Trophoblast cell (in vitro differentiated cells and primary cell): ENCODE measurements around the gene MAP4K3.

Experiments used
- DNase-seq, 2 donors: peaks; one replicate each; pipeline ENCODE4 v3.0.0-alpha.2; 2016
- H2AFZ ChIP-seq: 2 replicates; pipeline ENCODE4 v1.6.1; 2013; ENCODE audit warnings: low read length, moderate library complexity, mild to moderate bottlenecking; ENCODE audit not compliant: insufficient read depth, poor library complexity
- H2AK5ac ChIP-seq: 2 replicates; pipeline ENCODE4 v1.6.1; 2013; ENCODE audit warnings: mild to moderate bottlenecking, low read length
- H2BK120ac ChIP-seq: 2 replicates; pipeline ENCODE4 v1.6.1; 2013; ENCODE audit warnings: low read length, mild to moderate bottlenecking, moderate library complexity; ENCODE audit not compliant: insufficient read depth, poor library complexity
- H2BK12ac ChIP-seq: 2 replicates; pipeline ENCODE4 v1.6.1; 2013; ENCODE audit warnings: mild to moderate bottlenecking, low read length, moderate library complexity
- H2BK5ac ChIP-seq: 2 replicates; pipeline ENCODE4 v1.6.1; 2013; ENCODE audit warnings: low read length, low read depth, moderate library complexity, mild to moderate bottlenecking; ENCODE audit not compliant: poor library complexity
- H3K14ac ChIP-seq: 2 replicates; pipeline ENCODE4 v1.6.1; 2013; ENCODE audit warnings: mild to moderate bottlenecking, low read length
- H3K18ac ChIP-seq: 2 replicates; pipeline ENCODE4 v1.6.1; 2013; ENCODE audit warnings: mild to moderate bottlenecking, low read length
- H3K23ac ChIP-seq: 2 replicates; pipeline ENCODE4 v1.6.1; 2013; ENCODE audit warnings: low read length
- H3K27ac ChIP-seq: 2 replicates; pipeline ENCODE4 v1.5.1; 2013; ENCODE audit warnings: low read depth, mild to moderate bottlenecking, inconsistent platforms, low read length, moderate library complexity
- H3K27me3 ChIP-seq: 2 replicates; pipeline ENCODE4 v1.6.1; 2013; ENCODE audit warnings: inconsistent platforms, mild to moderate bottlenecking, low read length, moderate library complexity; ENCODE audit not compliant: insufficient read depth
- H3K36me3 ChIP-seq, 2 experiments: 1 replicate in 1 of 2; 2 replicates in 1 of 2; pipeline ENCODE4 v1.6.1; 2013; ENCODE audit warnings: low read length in 2 of 2, mild to moderate bottlenecking in 2 of 2, moderate library complexity in 1 of 2; ENCODE audit not compliant: insufficient read depth in 2 of 2, control insufficient read depth in 1 of 2
- H3K4ac ChIP-seq: 2 replicates; pipeline ENCODE4 v1.6.1; 2013; ENCODE audit warnings: low read depth, mild to moderate bottlenecking, low read length, moderate library complexity
- H3K4me1 ChIP-seq, 2 experiments: 1 replicate in 1 of 2; 2 replicates in 1 of 2; pipeline ENCODE4 v1.6.1; 2013; ENCODE audit warnings: low read length in 2 of 2, mild to moderate bottlenecking in 2 of 2, moderate library complexity in 1 of 2; ENCODE audit not compliant: insufficient read depth in 2 of 2, control insufficient read depth in 1 of 2
- H3K4me2 ChIP-seq: 2 replicates; pipeline ENCODE4 v1.6.1; 2013; ENCODE audit warnings: inconsistent platforms, mild to moderate bottlenecking, low read length, moderate library complexity
- H3K4me3 ChIP-seq: 2 replicates; pipeline ENCODE4 v1.5.1; 2013; ENCODE audit warnings: mild to moderate bottlenecking, low read depth, low read length, inconsistent platforms
- H3K79me1 ChIP-seq: one replicate; pipeline ENCODE4 v1.6.1; 2013; ENCODE audit warnings: low read length
- H3K79me2 ChIP-seq: 2 replicates; pipeline ENCODE4 v1.6.1; 2013; ENCODE audit warnings: low read length, mild to moderate bottlenecking; ENCODE audit not compliant: control insufficient read depth, insufficient read depth, poor library complexity
- H3K9ac ChIP-seq: 2 replicates; pipeline ENCODE4 v1.6.1; 2013; ENCODE audit warnings: mild to moderate bottlenecking, low read length
- H3K9me3 ChIP-seq: 2 replicates; pipeline ENCODE4 v1.6.1; 2013; ENCODE audit warnings: low read depth, mild to moderate bottlenecking, control low read depth, inconsistent platforms, low read length; ENCODE audit not compliant: insufficient read depth
- H4K12ac ChIP-seq: 2 replicates; pipeline ENCODE4 v1.6.1; 2013; ENCODE audit warnings: low read depth, mild to moderate bottlenecking, low read length, moderate library complexity
- H4K8ac ChIP-seq: 2 replicates; pipeline ENCODE4 v1.6.1; 2013; ENCODE audit warnings: low read depth, mild to moderate bottlenecking, low read length, moderate library complexity
- H4K91ac ChIP-seq: one replicate; pipeline ENCODE4 v1.6.1; 2013; ENCODE audit warnings: low read depth, mild to moderate bottlenecking, low read length, moderate library complexity
- WGBS: extraction: QIAGEN DNeasy Blood & Tissue Kit; methylation state at CpG from one replicate; pipeline ENCODE4 v1.1.7; 2013; ENCODE audit warnings: missing lambda C conversion rate; ENCODE audit not compliant: insufficient read length, insufficient coverage; ENCODE audit errors: extremely low coverage; 5-methylcytosine and 5-hydroxymethylcytosine counted together

Gene MAP4K3

GRCh38 chr2:39218391-39218790 is 218.7 kb downstream of the MAP4K3 start:
- H3K4ac ChIP-seq, result no peak overlapping the region
- H3K23ac ChIP-seq, result no peak overlapping the region
- H2AFZ ChIP-seq, result no peak overlapping the region
- H3K79me2 ChIP-seq, result no peaks in the 10 kb centered on the region
- H3K9ac ChIP-seq, result no peak overlapping the region
- H3K4me1 ChIP-seq, result no peaks in the 10 kb centered on the region
- H3K9me3 ChIP-seq, result no peaks in the 10 kb centered on the region
- H3K79me1 ChIP-seq, result no peaks in the 10 kb centered on the region
- no peak overlapping the region for H3K4me3 ChIP-seq
- H3K36me3 ChIP-seq, result no peaks in the 10 kb centered on the region
- H3K14ac ChIP-seq, result no peak overlapping the region
- no peak overlapping the region for H2BK5ac ChIP-seq
- no peak for DNase-seq
- no peak overlapping the region for H4K8ac ChIP-seq
- H2AK5ac ChIP-seq, result no peak overlapping the region
- no peaks in the 10 kb centered on the region for H3K27me3 ChIP-seq
- no peak overlapping the region for H3K4me2 ChIP-seq
- H2BK12ac ChIP-seq, result no peak overlapping the region
- H2BK120ac ChIP-seq, result no peak overlapping the region
- no peak overlapping the region for H4K91ac ChIP-seq
- no peak overlapping the region for H3K18ac ChIP-seq
- WGBS, result no CpG with 5 or more reads among the region's 5 CpGs
- no peak overlapping the region for H4K12ac ChIP-seq
- no peak overlapping the region for H3K27ac ChIP-seq

- no peak overlapping the region for H2BK5ac ChIP-seq
- no peak overlapping the region for H3K4me2 ChIP-seq
- H2BK12ac ChIP-seq, result no peak overlapping the region
- no peak overlapping the region for H3K9ac ChIP-seq
- DNase-seq, result no peak
- H3K4ac ChIP-seq, result no peak overlapping the region
- no peak overlapping the region for H4K12ac ChIP-seq
- no peak overlapping the region for H2AK5ac ChIP-seq
- H3K4me1 ChIP-seq, result no peaks in the 10 kb centered on the region
- H3K79me2 ChIP-seq, result no peaks in the 10 kb centered on the region
- no CpG with 5 or more reads among the region's 4 CpGs for WGBS
- H4K91ac ChIP-seq, result no peak overlapping the region
- no peaks in the 10 kb centered on the region for H3K36me3 ChIP-seq
- H3K14ac ChIP-seq, result no peak overlapping the region
- no peak overlapping the region for H3K23ac ChIP-seq
- no peaks in the 10 kb centered on the region for H3K9me3 ChIP-seq
- H3K4me3 ChIP-seq, result no peak overlapping the region
- no peaks in the 10 kb centered on the region for H3K79me1 ChIP-seq
- no peak overlapping the region for H3K27ac ChIP-seq
- no peaks in the 10 kb centered on the region for H3K27me3 ChIP-seq
- no peak overlapping the region for H4K8ac ChIP-seq
- no peak overlapping the region for H2AFZ ChIP-seq
- H3K18ac ChIP-seq, result no peak overlapping the region
- no peak overlapping the region for H2BK120ac ChIP-seq
These were observed 219.9 kb downstream of the MAP4K3 start for GRCh38 chr2:39217192-39217550.

GRCh38 chr2:39216346-39217191 is 220.5 kb downstream of the MAP4K3 start:
- no peaks in the 10 kb centered on the region for H3K4me1 ChIP-seq
- H4K91ac ChIP-seq, result no peak overlapping the region
- no peak overlapping the region for H4K8ac ChIP-seq
- H2AFZ ChIP-seq, result no peak overlapping the region
- no peak overlapping the region for H3K23ac ChIP-seq
- no CpG with 5 or more reads among the region's 12 CpGs for WGBS
- H3K4me2 ChIP-seq, result no peak overlapping the region
- no peaks in the 10 kb centered on the region for H3K79me2 ChIP-seq
- H3K14ac ChIP-seq, result no peak overlapping the region
- H2BK12ac ChIP-seq, result no peak overlapping the region
- H2BK120ac ChIP-seq, result no peak overlapping the region
- no peak overlapping the region for H3K27ac ChIP-seq
- H3K4ac ChIP-seq, result no peak overlapping the region
- H3K79me1 ChIP-seq, result no peaks in the 10 kb centered on the region
- H3K9me3 ChIP-seq, result no peaks in the 10 kb centered on the region
- no peak for DNase-seq
- H3K9ac ChIP-seq, result no peak overlapping the region
- no peak overlapping the region for H4K12ac ChIP-seq
- no peak overlapping the region for H2AK5ac ChIP-seq
- H3K27me3 ChIP-seq, result no peaks in the 10 kb centered on the region
- no peaks in the 10 kb centered on the region for H3K36me3 ChIP-seq
- no peak overlapping the region for H3K4me3 ChIP-seq
- H2BK5ac ChIP-seq, result no peak overlapping the region
- no peak overlapping the region for H3K18ac ChIP-seq

- Histone ChIP-seq H3K79me2 (no peaks in the 10 kb centered on the region), H3K4ac (no peak overlapping the region), H3K23ac (no peak overlapping the region), H3K27me3 (no peaks in the 10 kb centered on the region), H4K91ac (no peak overlapping the region), H3K27ac (no peak overlapping the region), H3K4me1 (no peaks in the 10 kb centered on the region), H2AK5ac (no peak overlapping the region), H3K14ac (no peak overlapping the region), H3K4me3 (no peak overlapping the region), H3K36me3 (no peaks in the 10 kb centered on the region), H2BK120ac (no peak overlapping the region), H3K79me1 (no peaks in the 10 kb centered on the region), H3K18ac (no peak overlapping the region), H3K9me3 (no peaks in the 10 kb centered on the region), H4K8ac (no peak overlapping the region), H2BK5ac (no peak overlapping the region), H4K12ac (no peak overlapping the region), H3K9ac (no peak overlapping the region), H3K4me2 (no peak overlapping the region), H2BK12ac (no peak overlapping the region), H2AFZ (no peak overlapping the region)
- no peak for DNase-seq
- WGBS, result no CpG with 5 or more reads among the region's 2 CpGs
These were observed 221.5 kb downstream of the MAP4K3 start for GRCh38 chr2:39215545-39215944.
